GM18861 (cell line): ENCODE results near the gene SUPT3H.
"Not testable (repeated sequence)": the region's sequence is repeated elsewhere in the genome, so short reads cannot be mapped to it uniquely, and the experiment has no call there.

Experiments used
- ATAC-seq: cut with Tn5 transposase; IDR thresholded peaks from one replicate; pipeline ENCODE4 v1.9.1; 2021; ENCODE audit not compliant: unreplicated experiment

Gene SUPT3H

DNA sequence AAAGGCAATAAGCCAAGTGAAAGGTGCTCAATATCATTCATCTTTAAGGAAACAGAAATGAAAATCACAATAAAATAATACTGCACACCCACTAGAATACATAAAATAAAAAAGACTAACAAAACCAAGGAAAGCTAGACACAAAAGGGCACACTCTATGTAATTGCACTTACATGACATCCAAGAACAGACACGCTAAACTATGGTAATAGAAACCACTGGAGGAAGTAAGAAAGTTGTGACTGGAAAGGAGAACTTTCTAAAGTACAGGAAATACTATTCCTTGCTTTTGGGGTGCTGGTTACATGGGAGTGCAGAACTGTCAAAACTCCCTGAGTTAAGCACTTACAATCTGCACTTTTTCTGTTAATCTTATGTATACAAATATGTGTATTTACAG, 303.3 kb downstream of the SUPT3H start:
- no peak for ATAC-seq

DNA sequence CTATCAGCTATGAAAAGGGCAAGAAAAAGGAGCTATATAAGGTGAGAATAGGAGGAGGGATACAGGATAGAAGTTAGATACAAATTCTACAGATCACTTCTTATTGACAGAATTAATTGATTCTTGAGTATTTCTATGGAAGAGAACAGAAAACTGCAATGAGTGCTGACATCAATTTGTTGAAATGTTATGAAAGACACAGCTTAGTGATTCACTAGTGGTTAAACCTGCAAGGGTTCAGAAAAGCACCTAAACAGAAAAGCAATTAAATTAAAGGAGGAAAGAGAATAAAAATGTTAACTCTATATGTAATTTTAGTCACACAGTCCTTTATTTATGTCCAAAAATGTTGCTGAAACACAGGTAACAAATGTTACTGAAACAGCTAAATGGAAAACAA, 304.0 kb downstream of the SUPT3H start:
- ATAC-seq = no peak

DNA sequence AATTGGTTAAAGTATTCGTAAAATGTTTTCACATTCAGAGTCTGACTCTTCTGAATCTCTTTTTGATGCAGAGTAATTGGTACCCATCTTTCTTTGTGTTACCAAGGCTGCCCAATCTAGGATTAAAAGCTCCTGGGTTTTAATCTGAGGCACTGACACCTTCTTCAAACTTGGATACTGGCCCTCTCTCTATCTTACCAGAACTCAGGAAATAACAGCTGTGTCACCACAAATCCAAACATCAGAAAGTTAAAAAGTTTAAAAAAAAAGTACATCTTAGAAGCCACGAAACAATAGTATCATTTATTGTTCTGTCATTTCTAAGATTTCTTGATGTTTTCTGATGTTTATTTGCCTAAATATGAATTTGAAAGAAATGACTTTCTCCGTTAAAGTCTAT, 305.1 kb downstream of the SUPT3H start:
- ATAC-seq = no peak

GRCh38 chr6:45072016-45072415, 305.7 kb downstream of the SUPT3H start:
- ATAC-seq = no peak

DNA sequence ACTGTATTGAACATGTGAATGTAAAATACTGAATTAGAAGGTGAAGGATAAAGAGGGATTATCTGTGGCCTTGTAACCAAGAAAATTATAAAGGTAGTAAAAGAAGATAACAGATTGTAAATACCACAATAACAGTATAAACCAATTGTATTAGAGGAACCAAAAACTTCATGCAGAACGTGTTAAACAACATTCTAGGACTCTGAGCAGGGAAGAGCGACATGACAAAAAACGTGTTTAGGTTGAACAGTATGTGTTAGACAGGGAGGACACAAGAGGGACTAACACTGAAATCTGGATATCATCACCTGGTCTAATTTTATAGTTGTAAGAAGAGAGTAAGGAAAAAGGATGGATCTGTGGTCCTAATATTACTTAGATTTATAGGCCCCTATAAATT, 308.6 kb downstream of the SUPT3H start:
- ATAC-seq = no peak

DNA sequence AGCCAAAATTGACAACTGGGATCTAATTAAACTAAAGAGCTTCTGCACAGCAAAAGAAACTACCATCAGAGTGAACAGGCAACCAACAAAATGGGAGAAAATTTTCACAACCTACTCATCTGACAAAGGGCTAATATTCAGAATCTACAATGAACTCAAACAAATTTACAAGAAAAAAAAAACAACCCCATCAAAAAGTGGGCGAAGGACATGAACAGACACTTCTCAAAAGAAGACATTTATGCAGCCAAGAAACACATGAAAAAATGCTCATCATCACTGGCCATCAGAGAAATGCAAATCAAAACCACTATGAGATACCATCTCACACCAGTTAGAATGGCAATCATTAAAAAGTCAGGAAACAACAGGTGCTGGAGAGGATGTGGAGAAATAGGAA, 310.3 kb downstream of the SUPT3H start:
- ATAC-seq = not testable (repeated sequence)

DNA sequence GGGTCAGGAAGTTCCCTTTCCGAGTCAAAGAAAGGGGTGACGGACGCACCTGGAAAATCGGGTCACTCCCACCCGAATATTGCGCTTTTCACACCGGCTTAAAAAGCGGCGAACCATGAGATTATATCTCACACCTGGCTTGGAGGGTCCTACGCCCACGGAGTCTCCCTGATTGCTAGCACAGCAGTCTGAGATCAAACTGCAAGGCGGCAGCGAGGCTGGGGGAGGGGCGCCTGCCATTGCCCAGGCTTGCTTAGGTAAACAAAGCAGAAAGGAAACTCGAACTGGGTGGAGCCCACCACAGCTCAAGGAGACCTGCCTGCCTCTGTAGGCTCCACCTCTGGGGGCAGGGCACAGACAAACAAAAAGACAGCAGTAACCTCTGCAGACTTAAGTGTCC, 315.1 kb downstream of the SUPT3H start:
- ATAC-seq = not testable (repeated sequence)

- no peak for ATAC-seq
These were observed 320.0 kb downstream of the SUPT3H start for GRCh38 chr6:45057711-45058110.

DNA sequence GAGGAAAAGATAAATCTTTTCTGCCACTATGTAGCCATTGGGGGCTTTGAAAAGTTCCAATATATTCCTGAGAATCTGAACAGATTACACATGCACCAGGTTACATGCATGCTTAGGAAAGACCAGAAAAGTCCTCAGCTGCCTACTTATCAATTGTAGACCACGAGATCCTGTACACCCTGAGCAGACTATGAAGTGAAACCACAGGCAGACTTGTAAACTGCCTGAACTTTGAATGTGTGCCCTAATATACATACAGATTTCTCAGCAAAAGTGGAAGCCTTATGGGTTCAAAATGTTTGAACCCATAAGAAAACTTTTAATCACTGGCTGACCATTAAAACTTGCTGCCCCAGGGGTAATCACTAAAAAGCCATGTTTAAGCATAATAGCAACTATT, 323.1 kb downstream of the SUPT3H start:
- no peak for ATAC-seq

DNA sequence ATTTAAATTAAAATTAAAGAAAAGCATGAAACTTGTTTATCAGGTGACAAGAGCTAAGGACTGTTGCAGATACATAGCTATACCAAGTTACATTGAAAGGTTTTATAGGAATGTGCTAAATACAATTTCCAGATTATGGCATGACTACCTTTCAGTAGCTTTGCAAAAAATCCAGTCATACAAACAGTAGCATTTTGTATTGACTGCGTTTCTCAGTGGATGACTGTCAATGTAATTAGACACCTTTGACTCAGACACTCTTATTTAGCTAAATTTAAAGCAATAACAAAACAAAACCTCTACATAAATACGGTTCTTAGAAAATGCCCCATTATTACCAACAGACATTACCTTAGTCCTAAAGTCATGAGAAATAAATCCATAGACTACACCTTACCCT, 325.4 kb downstream of the SUPT3H start:
- no peak for ATAC-seq

GRCh38 chr6:45049188-45049843, 328.4 kb downstream of the SUPT3H start:
- ATAC-seq = no peak

DNA sequence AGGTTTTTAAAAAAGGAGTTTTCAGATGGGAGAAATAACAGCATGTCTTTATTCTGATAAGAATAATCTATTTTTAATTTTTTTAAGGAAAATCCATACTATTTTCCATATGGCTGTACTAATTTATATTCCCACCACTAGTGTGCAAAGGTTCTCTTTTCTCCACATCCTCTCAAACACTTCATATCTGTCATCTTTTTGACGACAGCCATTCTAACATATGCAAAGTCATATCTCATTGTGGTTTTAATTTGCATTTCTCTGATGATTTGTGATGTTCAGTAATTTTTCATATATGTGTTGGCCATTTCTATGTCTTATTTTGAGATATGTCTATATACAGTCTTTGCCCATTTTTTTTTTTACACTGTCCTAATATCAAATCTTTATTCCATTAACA, 330.2 kb downstream of the SUPT3H start:
- no peak for ATAC-seq

- no peak for ATAC-seq
These were observed 332.5 kb downstream of the SUPT3H start for GRCh38 chr6:45045253-45045601.

- no peak for ATAC-seq
These were observed 333.1 kb downstream of the SUPT3H start for GRCh38 chr6:45044510-45045252.

DNA sequence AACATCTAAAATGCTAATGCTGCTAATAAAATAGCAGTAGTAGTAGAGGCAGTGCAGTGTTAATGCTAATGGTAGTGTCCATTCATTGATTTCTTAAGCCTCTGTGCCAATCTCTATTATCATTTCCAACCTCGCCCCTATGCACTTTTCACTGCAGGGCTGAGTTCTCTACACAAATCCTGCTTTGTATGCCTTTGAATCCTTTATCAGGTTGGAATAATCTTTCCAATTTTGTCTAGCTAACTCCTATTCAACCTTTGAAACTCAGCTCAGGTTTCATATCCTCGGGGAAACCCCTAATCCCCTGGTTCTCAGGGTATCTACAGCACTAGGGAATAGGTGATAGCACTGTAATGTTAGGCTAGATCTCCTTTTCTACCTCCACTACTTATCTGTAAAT, 333.6 kb downstream of the SUPT3H start:
- no peak for ATAC-seq

- not testable (repeated sequence) for ATAC-seq
These were observed 335.1 kb downstream of the SUPT3H start for GRCh38 chr6:45042673-45043072.

- no peak for ATAC-seq
These were observed 339.5 kb downstream of the SUPT3H start for GRCh38 chr6:45038226-45038625.

DNA sequence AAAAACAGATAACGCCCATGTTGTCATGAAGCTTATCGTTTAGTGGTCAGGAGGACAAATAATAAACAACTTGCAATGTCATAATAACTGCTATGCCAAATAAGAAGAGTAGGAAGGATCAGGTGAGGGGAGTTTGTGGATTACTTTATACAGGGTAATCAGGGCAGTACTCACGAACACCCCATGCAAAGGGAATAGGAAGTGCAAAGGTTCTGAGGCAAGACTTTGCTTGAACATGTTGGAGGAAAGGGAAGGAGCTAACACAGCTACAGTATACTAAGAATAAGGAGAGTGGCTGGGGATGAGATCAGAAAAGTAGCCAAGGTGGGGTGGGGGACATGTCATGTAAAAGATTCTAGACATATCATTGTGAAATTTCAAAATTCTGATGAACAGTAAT, 341.6 kb downstream of the SUPT3H start:
- ATAC-seq = no peak

GRCh38 chr6:45032426-45032825, 345.3 kb downstream of the SUPT3H start:
- no peak for ATAC-seq

DNA sequence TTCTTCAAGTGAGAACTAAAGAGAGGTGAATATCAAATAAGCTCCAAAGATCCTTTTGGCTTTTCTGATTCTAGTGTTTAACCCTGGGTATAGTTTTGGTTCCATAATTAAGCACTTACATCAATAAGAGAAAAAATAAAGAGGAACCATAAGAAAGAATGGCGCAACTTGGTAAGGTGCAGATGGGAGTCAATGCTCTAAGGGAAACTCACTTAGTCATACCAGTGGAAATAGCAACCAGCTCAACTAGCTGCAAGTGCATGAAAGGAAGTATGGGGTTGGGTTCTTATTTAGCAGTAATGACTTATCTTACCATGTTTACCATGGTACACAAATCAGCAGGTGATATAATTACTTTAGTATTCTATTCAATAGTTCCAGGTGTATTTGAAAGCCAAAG, 346.1 kb downstream of the SUPT3H start:
- ATAC-seq = no peak

- ATAC-seq = no peak
These were observed 350.6 kb downstream of the SUPT3H start for GRCh38 chr6:45027126-45027525.

- ATAC-seq = no peak
These were observed 351.7 kb downstream of the SUPT3H start for GRCh38 chr6:45026003-45026516.

GRCh38 chr6:45024610-45025009, 353.1 kb downstream of the SUPT3H start:
- ATAC-seq = no peak
